Epithelial cell of proximal tubule (primary cell): ENCODE measurements around the gene SPATS2L. TPM values are rescaled to one million over a fixed set of nuclear protein-coding genes. Genes with fewer than 3 reads are reported as not detected.
A peak's percentile ranks its signal among the peaks of the same experiment; 100 is the strongest.

Experiments
- DNase-seq: peaks from one replicate; pipeline ENCODE4 v3.0.0-alpha.2; 2011; ENCODE audit warnings: low read depth
- H3K4me3 ChIP-seq: 2 replicates; pipeline ENCODE4 v1.5.1; 2011; ENCODE audit warnings: low read depth, mild to moderate bottlenecking, low read length
- total RNA-seq: library from RNA; depleted of rRNA; stranded (reverse); fragments of >200 nt; gene quantifications from 2 replicates; pipeline ENCODE4 v1.2.3, GENCODE V29; 2015
- TF ChIP-seq, protein P1 (sequence below): conservative IDR thresholded peaks from 2 replicates; pipeline ENCODE4 v1.5.1; 2012; ENCODE audit warnings: low read depth, mild to moderate bottlenecking, low read length

SPATS2L gene
- total RNA-seq, 1 donor from 2014 or later = 93.9 TPM

DNA sequence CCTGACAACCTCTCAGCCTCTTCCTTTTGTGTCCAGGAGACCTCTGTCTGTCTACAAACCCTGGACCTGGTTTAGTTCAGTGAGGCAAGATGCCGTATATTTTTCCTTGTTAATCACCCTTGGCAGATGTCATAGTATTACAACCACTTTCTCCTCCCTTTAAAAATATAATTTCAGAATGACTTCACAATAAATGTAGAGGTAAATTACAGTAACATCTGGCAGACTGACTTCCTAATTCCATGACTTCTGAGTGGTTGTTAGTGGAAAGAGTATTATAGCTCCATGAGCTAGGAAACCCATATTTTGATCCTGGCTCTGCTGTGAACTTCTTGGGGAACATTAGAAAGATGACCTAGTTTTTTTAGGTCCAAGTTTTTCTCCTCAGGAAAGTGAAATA is 39.5 kb downstream of the SPATS2L start:
- TF ChIP-seq, protein P1, sequence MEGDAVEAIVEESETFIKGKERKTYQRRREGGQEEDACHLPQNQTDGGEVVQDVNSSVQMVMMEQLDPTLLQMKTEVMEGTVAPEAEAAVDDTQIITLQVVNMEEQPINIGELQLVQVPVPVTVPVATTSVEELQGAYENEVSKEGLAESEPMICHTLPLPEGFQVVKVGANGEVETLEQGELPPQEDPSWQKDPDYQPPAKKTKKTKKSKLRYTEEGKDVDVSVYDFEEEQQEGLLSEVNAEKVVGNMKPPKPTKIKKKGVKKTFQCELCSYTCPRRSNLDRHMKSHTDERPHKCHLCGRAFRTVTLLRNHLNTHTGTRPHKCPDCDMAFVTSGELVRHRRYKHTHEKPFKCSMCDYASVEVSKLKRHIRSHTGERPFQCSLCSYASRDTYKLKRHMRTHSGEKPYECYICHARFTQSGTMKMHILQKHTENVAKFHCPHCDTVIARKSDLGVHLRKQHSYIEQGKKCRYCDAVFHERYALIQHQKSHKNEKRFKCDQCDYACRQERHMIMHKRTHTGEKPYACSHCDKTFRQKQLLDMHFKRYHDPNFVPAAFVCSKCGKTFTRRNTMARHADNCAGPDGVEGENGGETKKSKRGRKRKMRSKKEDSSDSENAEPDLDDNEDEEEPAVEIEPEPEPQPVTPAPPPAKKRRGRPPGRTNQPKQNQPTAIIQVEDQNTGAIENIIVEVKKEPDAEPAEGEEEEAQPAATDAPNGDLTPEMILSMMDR = no peak
- no peak overlapping the region for H3K4me3 ChIP-seq
- DNase-seq = no peak

GRCh38 chr2:200347301-200347700 is 40.8 kb downstream of the SPATS2L start:
- TF ChIP-seq, protein P1 = no peak
- no peak overlapping the region for H3K4me3 ChIP-seq
- no peak for DNase-seq

- H3K4me3 ChIP-seq = no peak overlapping the region
- TF ChIP-seq, protein P1 = no peak
- no peak for DNase-seq
These were observed 42.5 kb downstream of the SPATS2L start for GRCh38 chr2:200348897-200349563.

GRCh38 chr2:200349868-200350267 is 43.4 kb downstream of the SPATS2L start:
- TF ChIP-seq, protein P1 = no peak
- DNase-seq = no peak
- H3K4me3 ChIP-seq = no peak overlapping the region

GRCh38 chr2:200350850-200351285 is 44.4 kb downstream of the SPATS2L start:
- peak; percentile 56 for DNase-seq
- TF ChIP-seq, protein P1 = no peak
- no peak overlapping the region for H3K4me3 ChIP-seq

GRCh38 chr2:200351815-200352214 is 45.3 kb downstream of the SPATS2L start:
- DNase-seq = no peak
- no peak overlapping the region for H3K4me3 ChIP-seq
- TF ChIP-seq, protein P1 = no peak

DNA sequence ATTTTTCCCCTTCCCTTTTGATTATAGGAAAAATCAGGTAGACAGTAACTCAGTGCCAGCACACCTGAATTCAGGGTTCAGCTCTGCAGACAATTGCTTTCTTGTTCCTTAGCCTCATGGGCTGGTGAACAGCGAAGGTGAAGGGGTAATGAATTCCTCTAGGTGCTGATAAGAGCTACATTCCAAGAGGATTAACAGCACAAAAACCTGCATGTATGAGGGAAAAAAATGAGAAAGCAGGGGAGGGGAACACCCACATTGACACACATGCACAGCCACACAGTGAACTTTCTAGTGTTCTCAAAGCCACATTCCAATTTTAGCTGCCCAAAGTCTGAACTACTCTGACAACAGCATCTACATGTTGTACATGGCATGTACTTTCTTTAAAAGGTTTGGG is 46.1 kb downstream of the SPATS2L start:
- no peak overlapping the region for H3K4me3 ChIP-seq
- DNase-seq = peak; percentile 74
- TF ChIP-seq, protein P1 = no peak
